GM12878 (cell line): ENCODE results near the gene BICRAL. TPM values are rescaled to one million over a fixed set of nuclear protein-coding genes. Genes with fewer than 3 reads are reported as not detected.

ENCODE experiments used
- ATAC-seq: fragments of 200-7000 bp; cut with Tn5 transposase; 3 replicates; pipeline ENCODE4 v1.9.1; 2020; ENCODE audit warnings: mild to moderate bottlenecking, moderate library complexity
- BruUV-seq: library from RNA; stranded (reverse); fragments of 400-500 nt; replicated peaks from 2 replicates; lab custom pipeline; 2021; lab: Mats Ljungman, UMichigan
- CTCF ChIA-PET: fragments of 300-600 bp; sonication (Branson Sonifier 250); formaldehyde crosslinking; extraction: SDS; loops from one replicate; lab custom pipeline; 2021; ENCODE audit warnings: inconsistent platforms; lab: Yijun Ruan, JAX
- POLR2A ChIA-PET: fragments of 350-600 bp; formaldehyde crosslinking; extraction: SDS; loops from one replicate; lab custom pipeline; 2021; ENCODE audit warnings: inconsistent platforms; lab: Charles Lee
- RAD21 ChIA-PET: fragments of 300-600 bp; sonication (Branson Sonifier 250); formaldehyde crosslinking; loops from one replicate; lab custom pipeline; 2023; ENCODE audit warnings: antibody characterized with exemption; ENCODE audit not compliant: unreplicated experiment; lab: Charles Lee
- SMC1A ChIA-PET: fragments of 300-600 bp; sonication (Branson Sonifier 250); formaldehyde crosslinking; loops from one replicate; lab custom pipeline; 2023; ENCODE audit not compliant: unreplicated experiment, uncharacterized antibody; lab: Charles Lee
- DNase-seq: peaks from one replicate; pipeline ENCODE4 v3.0.0-alpha.2; 2011; ENCODE audit warnings: low read depth, low spot score
- FAIRE-seq: peaks from 3 replicates; lab custom pipeline; 2011; peaks lifted over from hg19 to GRCh38; lab: Jason Lieb, UNC
- H2AFZ ChIP-seq: 2 replicates; pipeline ENCODE4 v1.6.0; 2011; ENCODE audit warnings: low read depth, low read length, control low read depth; ENCODE audit not compliant: control insufficient read depth
- H3K27ac ChIP-seq: 2 replicates; pipeline ENCODE4 v1.5.1; 2011; ENCODE audit warnings: control low read depth; ENCODE audit not compliant: control insufficient read depth, insufficient read depth
- H3K27me3 ChIP-seq, 2 experiments: replicated peaks in 1 of 2; 2 replicates each; pipeline versions ENCODE4 v1.6.0 to v1.6.1; 2011; ENCODE audit warnings: low read length in 1 of 2; ENCODE audit not compliant: control insufficient read depth in 2 of 2, insufficient read depth in 2 of 2
- H3K36me3 ChIP-seq, 2 experiments: 2 replicates each; pipeline ENCODE4 v1.5.1; 2011; ENCODE audit warnings: low read length in 1 of 2; ENCODE audit not compliant: control insufficient read depth in 2 of 2, insufficient read depth in 2 of 2
- H3K4me1 ChIP-seq: 2 replicates; pipeline ENCODE4 v1.6.1; 2011; ENCODE audit warnings: mild to moderate bottlenecking, low read length, moderate library complexity, mixed read lengths; ENCODE audit not compliant: control insufficient read depth, insufficient read depth
- H3K4me2 ChIP-seq: 2 replicates; pipeline ENCODE4 v1.6.0; 2011; ENCODE audit warnings: control low read depth; ENCODE audit not compliant: control insufficient read depth, insufficient read depth
- H3K4me3 ChIP-seq: fragments of 200-600 bp; sonication (generic); 2 replicates; pipeline ENCODE4 v1.5.1; 2016
- H3K79me2 ChIP-seq: 2 replicates; pipeline ENCODE4 v1.6.0; 2011; ENCODE audit warnings: low read length; ENCODE audit not compliant: control insufficient read depth, insufficient read depth
- H3K9ac ChIP-seq: 2 replicates; pipeline ENCODE4 v1.8.0; 2011; ENCODE audit warnings: low read length, control low read depth, mixed read lengths; ENCODE audit not compliant: control insufficient read depth, insufficient read depth
- H3K9me3 ChIP-seq: replicated peaks from 3 replicates; pipeline ENCODE4 v1.5.1; 2011; ENCODE audit warnings: mild to moderate bottlenecking, low read length; ENCODE audit not compliant: control insufficient read depth, insufficient read depth
- H4K20me1 ChIP-seq: 2 replicates; pipeline ENCODE4 v1.6.0; 2011; ENCODE audit not compliant: control insufficient read depth, insufficient read depth
- KDM1A ChIP-seq: fragments of 200-600 bp; sonication (generic); IDR thresholded peaks from 2 replicates; pipeline ENCODE4 v1.6.1; 2016; ENCODE audit warnings: borderline replicate concordance
- NFIC ChIP-seq: IDR thresholded peaks from 2 replicates; pipeline ENCODE4 v1.6.1; 2012; ENCODE audit warnings: low read depth, mild to moderate bottlenecking, inconsistent platforms, low read length, moderate library complexity
- PRDM15 ChIP-seq: fragments of 450-650 bp; formaldehyde crosslinking; IDR thresholded peaks from 2 replicates; pipeline ENCODE4 v1.4.0; 2020; ENCODE audit warnings: mild to moderate bottlenecking, moderate library complexity
- RUNX3 ChIP-seq: IDR thresholded peaks from 2 replicates; pipeline ENCODE4 v1.6.1; 2012; ENCODE audit warnings: low read length, inconsistent platforms
- WGBS: methylation state at CpG from one replicate; pipeline ENCODE4 v1.1.6; 2016; ENCODE audit warnings: low lambda C conversion rate; ENCODE audit not compliant: insufficient replicate concordance, insufficient coverage; ENCODE audit errors: missing lambda C conversion rate; 5-methylcytosine and 5-hydroxymethylcytosine counted together
- in situ Hi-C: fragments of 300-500 bp; cut with MboI; formaldehyde crosslinking; loops from 9 replicates; pipeline ENCODE4 v1.14.3; 2018; ENCODE audit warnings: mixed read lengths
- intact Hi-C: fragments of 100-400 bp; cut with micrococcal nuclease; formaldehyde crosslinking; loops from one replicate; pipeline ENCODE4 v1.14.2; 2022; ENCODE audit not compliant: unreplicated experiment
- polyA plus RNA-seq, 11 experiments: library from polyadenylated mRNA; depleted of rRNA in 4 of 11; unstranded in 6 of 11; stranded (reverse) in 5 of 11; fragments of >200 nt; fragmentation: Nextera tagmentation in 4 of 11; fragmentation: Illumina TruSeq in 1 of 11; extraction: Ambion mirVana in 4 of 11; extraction: Trizol in 1 of 11; gene quantifications; 1 replicate in 1 of 11; 2 replicates in 10 of 11; pipeline versions ENCODE4 v1.2.1 to v1.2.3, GENCODE V29; 2011 to 2016; ENCODE audit warnings: inconsistent platforms in 2 of 11, missing spikeins in 2 of 11, low read depth in 1 of 11
- total RNA-seq, 4 experiments: library from RNA; depleted of rRNA in 3 of 4; stranded (reverse); fragments of >200 nt in 3 of 4; fragmentation: Illumina TruSeq in 1 of 4; extraction: Trizol in 1 of 4; gene quantifications; 2 replicates each; pipeline versions ENCODE4 v1.2.1 to v1.2.3, GENCODE V29; 2013 to 2021
- TF ChIP-seq, protein P1 (sequence below): IDR thresholded peaks from 2 replicates; pipeline ENCODE4 v1.6.1; 2011; ENCODE audit warnings: borderline replicate concordance, low read depth, mild to moderate bottlenecking, moderate library complexity, low read length; ENCODE audit not compliant: insufficient read depth, poor library complexity, severe bottlenecking
- TF ChIP-seq, protein P2 (sequence below): fragments of 450-650 bp; IDR thresholded peaks from 2 replicates; pipeline ENCODE4 v1.6.1; 2017; ENCODE audit warnings: antibody characterized with exemption, mild to moderate bottlenecking, moderate library complexity

Gene BICRAL
- total and polyA plus RNA-seq, 10 of the 15 experiments (the other 5 are each of a cell fraction or from before 2014, with no cell fraction given) = 1.9 to 16.6 (median 8.5) TPM

GRCh38 chr6:42864602-42865001, 82.8 kb downstream of the BICRAL start (continued):
- TF ChIP-seq PRDM15 (CRISPR knock-in tag) = no peak
- TF ChIP-seq, protein P1, sequence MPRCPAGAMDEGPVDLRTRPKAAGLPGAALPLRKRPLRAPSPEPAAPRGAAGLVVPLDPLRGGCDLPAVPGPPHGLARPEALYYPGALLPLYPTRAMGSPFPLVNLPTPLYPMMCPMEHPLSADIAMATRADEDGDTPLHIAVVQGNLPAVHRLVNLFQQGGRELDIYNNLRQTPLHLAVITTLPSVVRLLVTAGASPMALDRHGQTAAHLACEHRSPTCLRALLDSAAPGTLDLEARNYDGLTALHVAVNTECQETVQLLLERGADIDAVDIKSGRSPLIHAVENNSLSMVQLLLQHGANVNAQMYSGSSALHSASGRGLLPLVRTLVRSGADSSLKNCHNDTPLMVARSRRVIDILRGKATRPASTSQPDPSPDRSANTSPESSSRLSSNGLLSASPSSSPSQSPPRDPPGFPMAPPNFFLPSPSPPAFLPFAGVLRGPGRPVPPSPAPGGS = no peak
- no peak for TF ChIP-seq RUNX3

DNA sequence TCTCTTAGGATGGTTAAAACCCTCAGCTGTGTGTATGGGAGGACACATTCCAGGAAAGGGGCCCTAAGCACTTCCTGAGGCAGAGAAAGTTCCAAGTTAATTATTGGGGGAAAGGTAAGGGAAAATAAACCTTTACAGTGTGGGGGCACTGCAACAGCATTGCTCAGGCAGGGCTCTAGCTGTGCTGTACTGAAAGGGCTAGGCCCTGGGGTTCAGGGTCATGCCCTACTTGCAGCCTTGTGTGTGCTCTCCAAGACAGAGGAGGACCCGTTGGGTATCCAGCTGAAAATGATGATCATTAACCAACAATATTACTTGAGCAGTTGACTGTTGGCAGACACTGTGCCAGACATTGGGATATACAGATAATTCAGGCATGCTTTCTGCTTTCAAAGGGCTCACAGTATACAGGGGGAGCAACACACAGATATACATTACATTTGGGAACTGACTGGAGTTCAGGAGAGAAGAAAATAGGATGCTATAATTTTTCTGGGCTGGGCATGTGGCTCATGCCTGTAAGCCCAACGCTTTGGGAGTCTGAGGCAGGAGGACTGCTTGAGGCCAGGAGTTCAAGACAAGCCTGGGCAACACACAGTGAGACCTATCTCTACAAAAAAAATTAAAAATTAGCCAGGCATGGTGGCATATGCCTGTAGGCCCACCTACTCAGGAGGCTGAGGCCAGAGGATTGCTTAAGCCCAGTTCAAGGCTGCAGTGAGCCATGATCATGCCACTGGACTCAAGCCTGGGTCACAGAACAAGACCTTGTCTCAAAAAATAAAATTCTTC, 88.5 kb downstream of the BICRAL start:
- ChIA-PET RAD21 (no interaction called here), CTCF (interaction anchor here (0.7 to 1.3 kb wide), 3 partner anchors 95 to 209 kb away, joined by 3 read pairs; no protein-coding TSS in a partner anchor), POLR2A (no interaction called here), SMC1A (interaction anchor here (1.1 kb wide), 1 partner anchor 144 kb away, joined by 3 read pairs; no protein-coding TSS in a partner anchor)
- H3K79me2 ChIP-seq = no peaks in the 10 kb centered on the region
- no peak overlapping the region for H3K27ac ChIP-seq
- no peak overlapping the region for H2AFZ ChIP-seq
- peaks cover 1 to 13% of the 10 kb centered on the region in 2 experiments; a peak in 3 of 4 replicates for H3K36me3 ChIP-seq
- intact Hi-C loops = no loop called here
- no peak for DNase-seq
- no TSS peak for BruUV-seq
- H3K4me3 ChIP-seq = no peak overlapping the region
- no peaks in the 10 kb centered on the region for H4K20me1 ChIP-seq
- in situ Hi-C loops = no loop called here
- H3K9ac ChIP-seq = no peak overlapping the region
- ATAC-seq = no peak
- H3K27me3 ChIP-seq = no peaks in the 10 kb centered on the region
- TF ChIP-seq, protein P2, sequence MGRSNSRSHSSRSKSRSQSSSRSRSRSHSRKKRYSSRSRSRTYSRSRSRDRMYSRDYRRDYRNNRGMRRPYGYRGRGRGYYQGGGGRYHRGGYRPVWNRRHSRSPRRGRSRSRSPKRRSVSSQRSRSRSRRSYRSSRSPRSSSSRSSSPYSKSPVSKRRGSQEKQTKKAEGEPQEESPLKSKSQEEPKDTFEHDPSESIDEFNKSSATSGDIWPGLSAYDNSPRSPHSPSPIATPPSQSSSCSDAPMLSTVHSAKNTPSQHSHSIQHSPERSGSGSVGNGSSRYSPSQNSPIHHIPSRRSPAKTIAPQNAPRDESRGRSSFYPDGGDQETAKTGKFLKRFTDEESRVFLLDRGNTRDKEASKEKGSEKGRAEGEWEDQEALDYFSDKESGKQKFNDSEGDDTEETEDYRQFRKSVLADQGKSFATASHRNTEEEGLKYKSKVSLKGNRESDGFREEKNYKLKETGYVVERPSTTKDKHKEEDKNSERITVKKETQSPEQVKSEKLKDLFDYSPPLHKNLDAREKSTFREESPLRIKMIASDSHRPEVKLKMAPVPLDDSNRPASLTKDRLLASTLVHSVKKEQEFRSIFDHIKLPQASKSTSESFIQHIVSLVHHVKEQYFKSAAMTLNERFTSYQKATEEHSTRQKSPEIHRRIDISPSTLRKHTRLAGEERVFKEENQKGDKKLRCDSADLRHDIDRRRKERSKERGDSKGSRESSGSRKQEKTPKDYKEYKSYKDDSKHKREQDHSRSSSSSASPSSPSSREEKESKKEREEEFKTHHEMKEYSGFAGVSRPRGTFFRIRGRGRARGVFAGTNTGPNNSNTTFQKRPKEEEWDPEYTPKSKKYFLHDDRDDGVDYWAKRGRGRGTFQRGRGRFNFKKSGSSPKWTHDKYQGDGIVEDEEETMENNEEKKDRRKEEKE = no peak
- TF ChIP-seq KDM1A = no peak
- TF ChIP-seq NFIC = no peak
- H3K4me2 ChIP-seq = no peak overlapping the region
- WGBS = 58% methylated on average over 2 of the region's 2 CpGs
- no peaks in the 10 kb centered on the region for H3K9me3 ChIP-seq
- H3K4me1 ChIP-seq = peaks cover 9% of the 10 kb centered on the region; the same call in 1 of the 2 replicates
- no peak for FAIRE-seq
